Measurements from ENCODE around the gene RALGAPA2.

RALGAPA2 gene

GRCh38 chr20:20503777-20504530, 208.5 kb downstream of the RALGAPA2 start:
- Histone ChIP-seq H3K27ac (ENCODE audit: low read length) (no peak overlapping the region), H3K27me3 (ENCODE audit: control insufficient read depth, insufficient read depth, low read length) (no peaks in the 10 kb centered on the region), H3K4me3 (ENCODE audit: low read length) (no peak overlapping the region), H3K9ac (ENCODE audit: low read length) (no peak overlapping the region), H3K4me1 (ENCODE audit: control insufficient read depth, low read depth, low read length) (peaks cover 5% of the 10 kb centered on the region), H3K9me3 (ENCODE audit: control insufficient read depth, low read depth, low read length) (no peaks in the 10 kb centered on the region), H3K36me3 (ENCODE audit: control insufficient read depth, low read depth, low read length) (no peaks in the 10 kb centered on the region)

- H3K36me3 ChIP-seq (ENCODE audit: control insufficient read depth, low read depth, low read length) = peaks cover 2% of the 10 kb centered on the region
- H3K27me3 ChIP-seq (ENCODE audit: control insufficient read depth, insufficient read depth, low read length) = no peaks in the 10 kb centered on the region
- H3K4me1 ChIP-seq (ENCODE audit: control insufficient read depth, low read depth, low read length) = no peaks in the 10 kb centered on the region
- no peaks in the 10 kb centered on the region for H3K9me3 ChIP-seq (ENCODE audit: control insufficient read depth, low read depth, low read length)
- no peak overlapping the region for H3K27ac ChIP-seq (ENCODE audit: low read length)
- H3K4me3 ChIP-seq (ENCODE audit: low read length) = no peak overlapping the region
- no peak overlapping the region for H3K9ac ChIP-seq (ENCODE audit: low read length)
These were observed 211.3 kb downstream of the RALGAPA2 start for GRCh38 chr20:20501128-20501527.

DNA sequence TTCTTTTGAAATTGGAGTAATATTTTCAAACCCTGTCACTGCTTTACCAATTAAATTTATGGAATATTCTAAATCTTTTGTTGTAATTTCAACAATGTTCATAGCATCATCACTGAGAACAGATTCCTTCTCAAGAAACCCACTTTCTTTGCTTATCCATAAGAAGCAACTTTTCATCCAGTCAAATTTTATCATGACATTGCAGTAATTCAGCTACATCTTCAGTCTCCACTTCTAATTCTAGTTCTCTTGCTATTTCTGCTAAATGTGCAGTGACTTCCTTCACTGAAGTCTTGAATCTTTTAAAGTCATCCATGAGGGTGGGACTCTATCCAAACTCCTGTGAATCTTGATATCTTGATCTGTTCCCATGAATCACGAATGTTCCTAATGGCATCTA, 212.1 kb downstream of the RALGAPA2 start:
- Histone ChIP-seq H3K4me3 (ENCODE audit: low read length) (no peak overlapping the region), H3K4me1 (ENCODE audit: control insufficient read depth, low read depth, low read length) (no peaks in the 10 kb centered on the region), H3K27me3 (ENCODE audit: control insufficient read depth, insufficient read depth, low read length) (no peaks in the 10 kb centered on the region), H3K36me3 (ENCODE audit: control insufficient read depth, low read depth, low read length) (peaks cover 2% of the 10 kb centered on the region), H3K9me3 (ENCODE audit: control insufficient read depth, low read depth, low read length) (no peaks in the 10 kb centered on the region), H3K27ac (ENCODE audit: low read length) (no peak overlapping the region), H3K9ac (ENCODE audit: low read length) (no peak overlapping the region)

- no peaks in the 10 kb centered on the region for H3K4me1 ChIP-seq (ENCODE audit: control insufficient read depth, low read depth, low read length)
- H3K9ac ChIP-seq (ENCODE audit: low read length) = no peak overlapping the region
- no peak overlapping the region for H3K4me3 ChIP-seq (ENCODE audit: low read length)
- no peaks in the 10 kb centered on the region for H3K9me3 ChIP-seq (ENCODE audit: control insufficient read depth, low read depth, low read length)
- H3K27me3 ChIP-seq (ENCODE audit: control insufficient read depth, insufficient read depth, low read length) = no peaks in the 10 kb centered on the region
- no peak overlapping the region for H3K27ac ChIP-seq (ENCODE audit: low read length)
- peaks cover 5% of the 10 kb centered on the region for H3K36me3 ChIP-seq (ENCODE audit: control insufficient read depth, low read depth, low read length)
These were observed 213.0 kb downstream of the RALGAPA2 start for GRCh38 chr20:20499439-20499838.

- H3K36me3 ChIP-seq (ENCODE audit: control insufficient read depth, low read depth, low read length) = peaks cover 5% of the 10 kb centered on the region
- H3K4me1 ChIP-seq (ENCODE audit: control insufficient read depth, low read depth, low read length) = peaks cover 10% of the 10 kb centered on the region
- no peak overlapping the region for H3K27ac ChIP-seq (ENCODE audit: low read length)
- H3K4me3 ChIP-seq (ENCODE audit: low read length) = no peak overlapping the region
- H3K27me3 ChIP-seq (ENCODE audit: control insufficient read depth, insufficient read depth, low read length) = no peaks in the 10 kb centered on the region
- H3K9me3 ChIP-seq (ENCODE audit: control insufficient read depth, low read depth, low read length) = no peaks in the 10 kb centered on the region
- no peak overlapping the region for H3K9ac ChIP-seq (ENCODE audit: low read length)
These were observed 214.2 kb downstream of the RALGAPA2 start for GRCh38 chr20:20498076-20498861.

DNA sequence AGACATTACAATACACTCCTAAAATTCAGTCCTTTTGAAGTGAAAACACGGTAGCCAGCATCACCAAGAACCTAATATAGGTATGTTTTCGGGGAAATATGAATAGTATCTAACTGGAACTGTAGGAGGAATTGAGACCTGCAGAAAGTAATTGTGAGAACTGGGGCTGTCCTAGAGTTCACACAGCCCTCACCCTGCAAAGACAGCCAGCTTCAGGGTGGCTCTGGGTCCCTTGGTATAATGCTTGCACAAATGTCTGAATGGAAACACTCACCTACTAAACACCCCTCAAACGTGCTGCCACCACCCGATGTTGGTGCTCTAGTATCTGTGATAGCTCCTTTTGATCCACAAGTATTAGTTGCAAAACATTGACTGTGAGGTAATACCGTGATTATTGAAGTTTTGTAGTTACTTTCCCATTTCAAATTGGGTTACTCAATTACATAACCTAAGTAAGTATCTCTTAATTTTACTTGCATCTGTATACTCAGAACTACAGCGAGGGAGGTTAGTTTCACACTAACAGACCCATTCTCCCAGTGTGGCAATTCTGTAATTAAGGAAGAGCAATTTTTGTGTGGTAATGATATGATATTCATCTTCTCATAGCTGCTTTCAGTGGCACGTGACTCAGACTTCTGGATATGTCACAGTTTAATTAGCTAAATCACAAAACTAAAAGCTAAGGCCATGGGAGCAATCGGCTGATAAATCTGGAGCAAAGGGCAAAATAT, 215.0 kb downstream of the RALGAPA2 start:
- H3K27ac ChIP-seq (ENCODE audit: low read length) = no peak overlapping the region
- no peaks in the 10 kb centered on the region for H3K9me3 ChIP-seq (ENCODE audit: control insufficient read depth, low read depth, low read length)
- no peak overlapping the region for H3K4me3 ChIP-seq (ENCODE audit: low read length)
- H3K27me3 ChIP-seq (ENCODE audit: control insufficient read depth, insufficient read depth, low read length) = no peaks in the 10 kb centered on the region
- peaks cover 19% of the 10 kb centered on the region for H3K4me1 ChIP-seq (ENCODE audit: control insufficient read depth, low read depth, low read length)
- no peak overlapping the region for H3K9ac ChIP-seq (ENCODE audit: low read length)
- H3K36me3 ChIP-seq (ENCODE audit: control insufficient read depth, low read depth, low read length) = peaks cover 5% of the 10 kb centered on the region

DNA sequence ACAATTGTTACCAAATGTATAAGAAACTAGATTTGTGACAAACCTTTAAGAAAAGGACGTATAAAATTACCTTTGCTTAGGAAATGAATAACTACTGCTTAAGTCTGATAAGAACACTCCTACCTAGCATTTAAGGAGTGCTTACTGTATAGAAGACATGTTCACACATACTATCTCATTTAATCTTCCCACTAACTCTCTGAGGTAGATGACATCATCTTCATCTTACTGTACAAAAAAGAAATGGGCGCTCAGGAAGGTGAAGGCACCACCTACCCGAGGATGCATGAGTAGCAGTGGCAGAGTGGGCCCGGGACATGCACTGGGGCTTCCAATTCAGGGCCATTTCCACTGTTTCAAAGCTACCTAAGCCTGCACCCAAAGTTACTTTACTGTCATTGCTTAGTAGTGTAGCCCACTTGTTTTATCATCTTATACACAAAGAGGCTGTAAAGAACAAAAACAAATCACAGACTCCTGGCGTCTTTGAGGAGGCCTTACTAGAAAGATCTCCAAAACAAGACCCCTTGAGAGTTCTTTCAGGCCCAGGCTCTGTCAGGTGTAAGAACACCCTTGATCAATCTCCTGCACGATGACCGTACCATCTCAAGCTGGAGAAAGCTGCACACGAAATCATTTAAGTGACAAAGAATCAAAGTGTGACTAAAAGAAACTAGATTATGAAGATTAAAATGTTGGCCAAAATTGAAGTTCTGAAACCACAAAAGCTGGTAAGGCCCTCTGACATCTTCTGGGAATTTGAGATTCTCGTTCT, 216.5 kb downstream of the RALGAPA2 start:
- H3K27me3 ChIP-seq (ENCODE audit: control insufficient read depth, insufficient read depth, low read length) = no peaks in the 10 kb centered on the region
- H3K36me3 ChIP-seq (ENCODE audit: control insufficient read depth, low read depth, low read length) = peaks cover 5% of the 10 kb centered on the region
- no peak overlapping the region for H3K9ac ChIP-seq (ENCODE audit: low read length)
- H3K4me1 ChIP-seq (ENCODE audit: control insufficient read depth, low read depth, low read length) = peaks cover 34% of the 10 kb centered on the region
- H3K9me3 ChIP-seq (ENCODE audit: control insufficient read depth, low read depth, low read length) = no peaks in the 10 kb centered on the region
- H3K27ac ChIP-seq (ENCODE audit: low read length) = no peak overlapping the region
- H3K4me3 ChIP-seq (ENCODE audit: low read length) = no peak overlapping the region

DNA sequence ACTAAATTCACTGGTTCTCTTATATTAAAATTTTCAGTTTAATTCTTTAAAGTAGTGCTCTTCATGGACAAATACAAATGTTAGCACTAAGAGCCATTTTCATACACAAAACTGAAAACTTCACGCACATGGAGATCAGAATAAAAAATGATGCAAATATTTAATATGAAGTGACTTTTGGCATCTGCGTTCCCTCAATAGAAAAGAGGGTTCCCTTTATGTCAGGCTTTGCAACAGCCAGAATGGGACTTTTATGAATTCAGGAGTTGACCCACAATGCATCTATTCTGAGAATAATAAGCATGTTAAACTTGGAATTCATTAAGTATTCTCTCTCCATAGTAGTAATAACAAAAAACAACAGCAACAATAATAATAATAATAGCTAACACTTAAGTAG, 218.7 kb downstream of the RALGAPA2 start:
- H3K36me3 ChIP-seq (ENCODE audit: control insufficient read depth, low read depth, low read length) = peaks cover 4% of the 10 kb centered on the region
- H3K27me3 ChIP-seq (ENCODE audit: control insufficient read depth, insufficient read depth, low read length) = no peaks in the 10 kb centered on the region
- H3K4me1 ChIP-seq (ENCODE audit: control insufficient read depth, low read depth, low read length) = peaks cover 43% of the 10 kb centered on the region
- no peak overlapping the region for H3K27ac ChIP-seq (ENCODE audit: low read length)
- H3K4me3 ChIP-seq (ENCODE audit: low read length) = no peak overlapping the region
- no peaks in the 10 kb centered on the region for H3K9me3 ChIP-seq (ENCODE audit: control insufficient read depth, low read depth, low read length)
- H3K9ac ChIP-seq (ENCODE audit: low read length) = no peak overlapping the region

DNA sequence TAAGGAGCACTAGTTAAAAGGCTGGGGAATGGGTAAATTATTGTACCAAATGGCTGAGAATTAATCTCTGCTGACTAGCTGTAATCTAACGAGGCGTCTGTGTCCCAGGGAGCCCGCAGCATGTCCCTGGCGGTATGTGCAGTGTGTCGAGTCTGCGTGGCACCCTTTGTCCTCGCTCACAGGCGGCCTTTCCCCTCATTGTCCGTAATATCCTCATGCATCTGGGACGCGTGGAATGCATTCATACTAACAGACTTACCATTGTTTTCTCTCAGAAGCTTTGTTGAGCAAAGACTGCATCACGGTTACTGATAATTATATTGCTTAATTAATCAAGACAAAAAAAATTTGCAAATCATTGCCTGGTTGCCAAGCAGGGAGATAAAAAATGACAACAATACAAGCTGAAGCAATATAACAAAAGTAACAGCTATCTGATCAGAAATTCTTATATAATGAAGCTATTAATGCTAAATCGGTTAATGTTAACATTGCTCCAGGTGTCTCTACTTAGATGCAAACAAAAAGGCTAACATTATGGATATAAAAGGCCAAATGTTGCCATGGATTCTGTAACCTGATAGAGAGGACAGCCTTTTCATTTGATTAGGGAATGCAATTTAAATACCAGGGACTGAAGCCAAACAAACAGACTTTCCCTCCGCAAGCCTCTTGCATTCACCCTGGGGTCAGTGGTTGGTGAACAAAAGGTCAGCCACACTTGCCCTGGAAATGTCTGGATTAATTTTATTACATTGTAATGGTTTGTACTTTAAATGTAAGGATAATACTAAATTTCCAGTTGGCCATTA, 219.7 kb downstream of the RALGAPA2 start:
- Histone ChIP-seq H3K4me1 (ENCODE audit: control insufficient read depth, low read depth, low read length) (peaks cover 43% of the 10 kb centered on the region), H3K9me3 (ENCODE audit: control insufficient read depth, low read depth, low read length) (no peaks in the 10 kb centered on the region), H3K36me3 (ENCODE audit: control insufficient read depth, low read depth, low read length) (peaks cover 3% of the 10 kb centered on the region), H3K27me3 (ENCODE audit: control insufficient read depth, insufficient read depth, low read length) (no peaks in the 10 kb centered on the region), H3K9ac (ENCODE audit: low read length) (peak overlapping the region; percentile 52), H3K27ac (ENCODE audit: low read length) (peak overlapping the region; percentile 67), H3K4me3 (ENCODE audit: low read length) (no peak overlapping the region)

DNA sequence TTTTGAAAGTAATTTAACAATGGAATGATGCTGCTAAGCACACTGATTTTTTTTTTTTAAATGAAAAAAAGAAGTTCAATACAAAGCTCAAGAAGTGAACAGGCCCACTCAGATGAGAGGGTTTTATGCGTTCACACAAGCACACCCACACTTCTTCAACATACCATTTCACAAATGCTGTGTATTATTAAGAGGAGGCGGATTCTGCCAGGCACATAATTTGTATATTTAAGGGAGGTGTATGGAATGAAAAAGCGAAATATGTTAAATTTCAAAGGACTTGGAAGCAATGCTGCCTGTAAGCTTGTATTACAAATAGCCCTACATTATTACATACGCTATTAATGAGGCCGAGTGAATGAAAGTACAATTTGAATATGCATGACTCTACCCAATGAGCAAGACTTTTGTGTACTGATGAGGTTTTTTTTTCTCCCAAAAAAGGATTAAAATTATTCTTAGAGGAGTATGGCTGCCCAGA, 220.6 kb downstream of the RALGAPA2 start:
- Histone ChIP-seq H3K4me3 (ENCODE audit: low read length) (no peak overlapping the region), H3K36me3 (ENCODE audit: control insufficient read depth, low read depth, low read length) (peaks cover 3% of the 10 kb centered on the region), H3K4me1 (ENCODE audit: control insufficient read depth, low read depth, low read length) (peaks cover 43% of the 10 kb centered on the region), H3K9ac (ENCODE audit: low read length) (no peak overlapping the region), H3K27ac (ENCODE audit: low read length) (no peak overlapping the region), H3K27me3 (ENCODE audit: control insufficient read depth, insufficient read depth, low read length) (no peaks in the 10 kb centered on the region), H3K9me3 (ENCODE audit: control insufficient read depth, low read depth, low read length) (no peaks in the 10 kb centered on the region)

Data from iPS-18a (cell line).